AG08396 (cell line): ENCODE data around the gene ROR2.
A peak's percentile ranks its signal among the peaks of the same experiment; 100 is the strongest.

Experiments used
- DNase-seq: peaks from one replicate; pipeline ENCODE4 v3.0.0; 2012; ENCODE audit warnings: low spot score, mixed read lengths

ROR2 gene

DNA sequence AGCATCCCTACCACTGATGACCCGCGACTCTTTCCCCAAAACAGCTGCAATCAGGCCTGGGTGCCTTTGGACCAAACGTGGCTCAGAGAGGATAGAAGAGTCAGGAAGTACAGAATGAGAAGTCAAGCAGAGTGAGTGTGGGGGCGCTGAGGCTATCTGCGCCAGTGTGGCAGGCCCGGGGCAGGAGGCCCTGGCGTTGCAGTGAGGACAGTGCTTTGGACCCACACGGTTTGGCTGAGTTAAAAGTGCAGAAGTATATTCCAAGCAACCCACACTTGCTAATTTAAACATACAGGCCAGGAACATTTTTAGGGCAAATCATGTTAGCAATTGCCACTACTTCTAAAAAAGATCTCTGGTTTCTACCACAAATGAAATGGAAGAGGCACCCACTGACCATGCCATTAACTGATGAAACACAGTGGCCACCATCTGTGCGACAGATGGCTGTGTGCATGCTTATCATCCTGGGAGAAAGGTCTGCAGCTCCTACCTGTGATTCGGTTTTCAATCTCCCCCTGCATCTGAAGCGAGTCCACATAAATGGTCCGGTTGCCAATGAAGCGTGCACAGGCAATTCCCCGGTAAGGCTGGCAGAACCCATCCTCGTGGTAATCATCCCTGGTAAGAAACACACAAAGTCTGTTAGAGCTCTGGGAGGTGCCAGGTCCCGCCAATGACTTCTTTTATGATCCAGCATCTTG lies 213.0 kb downstream of the ROR2 start:
- DNase-seq: no peak

DNA sequence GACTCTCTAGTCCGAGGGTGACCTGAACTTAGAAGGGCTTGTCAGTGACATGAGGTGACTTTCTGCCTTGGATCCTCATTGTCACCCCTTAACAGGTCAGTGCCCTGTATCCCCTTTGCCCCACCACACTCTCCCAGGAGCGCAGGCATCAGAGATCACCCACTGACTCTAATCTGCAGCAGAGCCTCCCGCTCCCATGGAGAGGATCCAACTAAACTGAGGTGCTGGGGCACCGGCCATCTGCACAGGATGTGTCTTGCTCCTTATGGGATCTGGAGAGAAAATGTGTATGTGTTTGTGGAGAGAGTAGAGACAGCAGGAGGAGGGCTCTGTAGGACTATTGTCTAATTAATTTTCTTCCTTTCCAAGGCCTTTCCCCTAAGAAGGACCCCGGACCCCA lies 213.7 kb downstream of the ROR2 start:
- DNase-seq: no peak

DNA sequence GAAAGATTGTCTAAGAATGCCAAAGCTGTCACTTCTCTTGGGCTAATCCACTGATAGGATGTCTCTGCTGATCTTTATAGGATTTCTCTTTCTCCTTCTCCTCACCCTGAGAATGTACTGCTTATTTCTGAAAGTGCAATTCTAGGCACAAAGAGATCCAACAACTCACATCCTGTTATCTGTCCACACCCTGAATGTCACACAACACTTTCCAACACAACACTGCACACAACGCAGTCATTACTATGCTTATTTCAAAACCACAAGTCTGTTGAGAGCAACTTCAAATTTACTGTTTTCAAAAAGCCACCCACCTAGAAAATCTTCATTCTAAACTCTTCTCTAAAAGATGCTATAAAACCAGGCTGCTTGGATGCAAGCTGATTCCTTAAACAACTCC lies 215.0 kb downstream of the ROR2 start:
- DNase-seq: no peak

DNA sequence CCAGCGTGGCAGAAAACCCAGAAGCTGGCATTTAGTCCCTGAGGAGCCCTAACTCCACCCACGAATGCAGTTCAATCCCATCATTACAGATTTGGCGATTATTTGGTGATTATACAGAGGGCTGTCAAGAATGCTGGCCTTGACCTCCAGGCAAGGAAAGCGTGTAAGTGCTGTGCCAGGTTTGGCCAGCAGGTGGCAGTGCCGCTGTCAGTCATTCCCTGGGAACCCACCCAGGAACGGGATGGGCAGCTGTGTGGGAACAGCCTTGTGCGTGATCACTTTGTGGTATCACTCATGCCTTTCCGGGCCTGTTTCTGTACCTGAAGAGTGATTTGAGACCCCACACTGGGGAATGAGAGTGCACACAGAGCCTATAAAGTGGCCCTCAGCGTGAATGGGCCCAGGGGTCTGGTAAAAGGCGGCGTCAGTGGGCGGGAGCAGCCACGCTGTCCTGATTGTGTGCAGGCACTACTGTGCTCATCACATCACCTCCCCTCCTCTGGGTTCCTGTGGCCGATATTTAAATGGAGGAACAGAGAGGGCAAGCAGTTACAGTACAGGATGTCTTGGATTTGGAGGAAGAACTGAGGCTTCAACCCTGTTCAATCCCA lies 215.6 kb downstream of the ROR2 start:
- DNase-seq: peak; percentile 87

DNA sequence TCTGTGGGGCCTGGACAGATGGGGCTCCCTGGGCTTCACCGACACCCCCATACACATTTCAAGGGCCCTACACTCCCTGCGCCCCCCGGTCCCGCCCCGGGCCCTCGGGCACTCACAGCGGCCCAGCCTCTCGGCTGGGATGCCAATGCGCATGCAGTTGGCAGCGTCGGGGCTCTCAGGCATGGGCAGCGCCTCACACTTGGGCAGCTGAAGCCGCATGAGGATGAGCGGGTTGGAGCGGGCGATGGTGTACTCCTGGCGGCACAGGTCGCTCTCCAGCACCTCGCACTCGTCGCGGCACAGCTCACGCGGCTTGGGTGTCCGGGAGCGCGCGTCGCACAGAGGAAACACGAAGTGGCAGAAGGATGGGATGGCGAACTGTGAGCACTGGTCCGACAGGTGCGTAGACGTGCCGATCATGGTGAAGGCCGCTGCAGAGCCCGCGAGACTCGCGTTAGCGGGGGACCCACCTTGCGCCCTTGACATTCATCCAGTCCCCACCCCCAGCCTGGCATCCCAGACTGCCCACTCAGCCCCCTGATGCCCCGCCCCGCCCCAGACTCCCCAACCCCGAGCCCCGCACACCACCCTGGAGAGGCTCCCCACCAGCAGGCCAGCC lies 216.9 kb downstream of the ROR2 start:
- no peak for DNase-seq

DNA sequence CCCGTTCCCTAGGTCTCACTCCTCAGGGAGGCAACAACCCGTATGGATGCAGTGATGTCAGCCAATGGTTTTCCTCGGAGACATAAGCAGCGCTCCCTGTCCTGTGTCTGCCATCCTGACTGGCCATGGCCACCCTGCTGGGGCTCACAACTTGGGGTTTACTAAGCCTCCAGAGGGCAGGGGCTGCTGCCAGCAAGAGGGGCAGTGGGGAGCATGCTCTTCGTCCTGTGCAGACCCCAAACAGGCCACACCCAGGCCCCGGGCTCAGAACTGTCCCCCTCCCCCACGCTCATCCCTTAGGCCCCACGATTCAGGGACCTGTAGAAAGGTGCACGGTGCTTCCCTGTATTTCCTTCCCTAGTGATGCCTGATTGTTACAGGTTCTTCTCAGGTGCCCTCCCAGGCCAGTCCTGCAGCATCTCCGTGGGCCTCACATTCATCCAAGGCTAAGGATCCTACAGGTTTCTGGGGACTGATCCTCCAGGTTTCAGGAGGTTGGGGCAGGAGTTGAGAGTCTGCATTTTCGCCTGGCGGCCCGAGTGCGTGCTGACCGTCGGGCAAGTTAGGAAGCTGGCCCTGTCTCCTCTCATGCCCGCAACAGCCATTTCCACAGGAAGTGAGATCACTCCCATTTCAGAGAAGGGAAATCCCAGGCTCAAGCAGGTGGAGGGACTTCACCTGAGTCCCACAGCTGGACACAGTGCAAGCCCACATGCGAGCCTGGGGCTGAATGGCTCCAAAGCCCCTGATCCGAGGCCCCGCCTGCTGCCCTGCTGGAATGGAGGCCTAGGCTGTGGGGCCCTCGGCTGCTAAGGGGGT lies 217.6 kb downstream of the ROR2 start:
- DNase-seq: no peak

DNA sequence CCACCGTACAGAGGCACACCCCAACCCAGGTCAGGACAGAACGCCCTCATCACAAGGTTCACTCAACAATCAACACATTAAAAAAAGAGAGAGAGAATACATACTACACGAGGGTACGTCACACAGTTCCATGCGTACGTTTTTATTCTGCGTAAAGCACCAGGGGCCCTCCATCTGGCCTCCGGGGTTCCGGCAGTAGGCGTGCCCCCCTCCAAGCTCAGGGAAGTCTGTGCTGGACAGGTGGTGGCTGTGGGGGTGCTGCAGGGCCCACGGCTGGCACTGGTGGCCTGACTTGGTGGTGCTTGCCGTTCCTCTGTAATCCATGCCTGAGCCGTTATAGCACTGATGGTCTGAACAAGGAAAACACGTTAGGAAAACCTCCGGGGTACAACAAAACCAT lies 219.2 kb downstream of the ROR2 start:
- DNase-seq: no peak

DNA sequence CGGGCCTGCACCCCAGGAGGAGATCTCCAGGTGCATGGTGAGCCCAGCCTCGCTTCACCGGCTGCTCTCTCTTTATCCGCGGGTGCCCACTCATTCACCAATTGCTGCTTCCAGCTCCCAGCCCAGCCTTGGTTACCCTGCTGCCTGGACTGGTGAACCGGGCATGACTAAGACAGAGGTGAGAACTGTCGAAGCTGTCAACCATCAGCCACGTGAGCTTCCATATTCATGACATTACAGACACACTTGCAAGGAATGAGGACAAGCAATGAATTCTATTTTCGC lies 220.5 kb downstream of the ROR2 start:
- DNase-seq: no peak

DNA sequence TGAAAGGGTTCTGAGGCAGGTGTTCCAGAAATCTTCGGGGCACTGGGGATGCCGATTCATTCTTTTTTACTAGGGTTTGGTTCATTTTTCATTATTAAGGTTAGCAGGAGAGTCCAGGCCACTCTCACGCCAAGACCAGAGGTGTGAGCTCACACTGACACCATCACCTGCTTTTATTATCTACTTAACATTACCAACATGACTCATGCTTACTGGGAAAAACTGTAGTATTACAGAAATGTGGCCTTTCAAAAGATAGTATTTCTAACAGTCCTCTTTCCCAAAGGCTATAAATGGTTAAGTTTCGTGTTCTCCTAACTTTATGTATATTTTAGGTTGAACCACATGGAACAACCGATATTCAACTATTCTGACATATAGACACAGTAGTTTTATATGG lies 222.1 kb downstream of the ROR2 start:
- DNase-seq: no peak

DNA sequence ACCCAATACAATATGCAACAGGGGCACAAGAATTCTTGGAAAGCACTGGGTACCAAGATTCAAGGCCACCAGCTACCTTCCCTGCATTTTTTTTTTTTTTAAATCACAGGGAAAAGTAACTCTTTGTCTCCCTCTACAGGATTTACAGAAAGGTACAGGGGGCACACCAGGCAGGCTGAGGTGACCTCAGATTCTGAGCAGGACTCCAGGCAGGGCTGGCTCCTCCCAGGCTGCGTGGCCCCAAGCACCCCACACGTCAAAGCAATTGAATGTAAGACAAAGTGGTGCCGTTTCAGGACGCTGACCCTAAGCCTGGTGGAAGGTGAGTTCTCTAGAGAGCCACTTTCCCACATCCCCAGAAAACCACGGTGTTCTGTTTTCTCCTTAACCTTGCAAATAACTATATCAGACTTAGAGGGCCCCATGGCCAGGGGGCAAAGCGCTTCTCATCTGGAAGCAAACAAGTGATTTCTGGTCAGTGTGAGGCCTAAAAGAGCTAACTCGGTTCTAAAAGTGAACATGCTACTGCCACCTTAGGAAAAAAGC lies 222.6 kb downstream of the ROR2 start:
- DNase-seq: peak; percentile 87

DNA sequence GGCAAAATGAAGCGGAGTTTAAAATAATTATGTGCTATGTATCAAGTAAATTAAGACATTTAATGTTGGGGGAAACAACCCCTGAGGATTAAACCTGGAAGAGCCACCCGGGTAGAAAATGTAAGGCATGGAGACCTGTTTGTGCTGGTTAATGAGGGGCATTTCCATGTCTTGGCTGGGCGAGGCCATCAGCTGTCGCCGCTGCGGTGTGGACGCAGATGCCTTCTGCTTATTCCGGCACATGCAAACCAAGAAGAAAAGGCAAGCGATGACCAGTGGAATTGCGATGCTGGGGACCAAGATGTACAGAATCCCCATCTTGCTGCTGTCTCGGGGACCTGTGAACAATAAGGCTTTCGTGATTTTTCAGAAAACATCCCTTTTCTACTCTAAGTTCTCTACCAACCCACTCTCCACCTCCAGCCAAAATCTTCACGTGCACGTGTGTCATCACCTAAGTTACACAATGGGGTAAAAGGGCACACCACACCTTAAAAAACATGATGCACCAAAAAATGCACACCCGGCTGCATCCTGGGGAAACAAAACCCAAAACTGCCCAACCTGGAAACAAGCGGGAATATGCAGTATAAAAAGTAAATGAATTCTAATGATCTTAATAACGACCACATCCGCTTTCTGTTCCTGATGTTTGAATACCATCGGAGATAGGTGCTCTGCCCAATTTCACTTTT lies 223.5 kb downstream of the ROR2 start:
- no peak for DNase-seq

DNA sequence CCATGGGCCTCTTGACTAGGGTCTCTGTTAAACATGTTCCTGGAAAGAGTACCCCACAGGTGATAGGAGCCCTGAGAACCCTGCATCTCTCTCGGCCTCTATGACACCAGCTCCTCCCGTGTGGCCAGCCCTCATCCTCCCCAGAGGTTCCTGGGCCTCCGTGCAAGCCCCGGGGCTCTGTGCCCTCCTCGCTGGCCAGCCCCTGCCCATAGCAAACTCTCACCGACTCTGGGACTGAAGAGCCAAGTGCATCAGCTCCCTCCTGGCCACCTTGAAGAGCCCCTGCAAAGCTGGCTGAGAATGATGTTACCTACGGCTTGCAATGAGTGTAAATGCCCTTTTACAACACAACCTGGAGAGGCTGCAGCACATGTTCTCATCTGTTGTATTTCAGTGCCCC lies 224.4 kb downstream of the ROR2 start:
- no peak for DNase-seq

DNA sequence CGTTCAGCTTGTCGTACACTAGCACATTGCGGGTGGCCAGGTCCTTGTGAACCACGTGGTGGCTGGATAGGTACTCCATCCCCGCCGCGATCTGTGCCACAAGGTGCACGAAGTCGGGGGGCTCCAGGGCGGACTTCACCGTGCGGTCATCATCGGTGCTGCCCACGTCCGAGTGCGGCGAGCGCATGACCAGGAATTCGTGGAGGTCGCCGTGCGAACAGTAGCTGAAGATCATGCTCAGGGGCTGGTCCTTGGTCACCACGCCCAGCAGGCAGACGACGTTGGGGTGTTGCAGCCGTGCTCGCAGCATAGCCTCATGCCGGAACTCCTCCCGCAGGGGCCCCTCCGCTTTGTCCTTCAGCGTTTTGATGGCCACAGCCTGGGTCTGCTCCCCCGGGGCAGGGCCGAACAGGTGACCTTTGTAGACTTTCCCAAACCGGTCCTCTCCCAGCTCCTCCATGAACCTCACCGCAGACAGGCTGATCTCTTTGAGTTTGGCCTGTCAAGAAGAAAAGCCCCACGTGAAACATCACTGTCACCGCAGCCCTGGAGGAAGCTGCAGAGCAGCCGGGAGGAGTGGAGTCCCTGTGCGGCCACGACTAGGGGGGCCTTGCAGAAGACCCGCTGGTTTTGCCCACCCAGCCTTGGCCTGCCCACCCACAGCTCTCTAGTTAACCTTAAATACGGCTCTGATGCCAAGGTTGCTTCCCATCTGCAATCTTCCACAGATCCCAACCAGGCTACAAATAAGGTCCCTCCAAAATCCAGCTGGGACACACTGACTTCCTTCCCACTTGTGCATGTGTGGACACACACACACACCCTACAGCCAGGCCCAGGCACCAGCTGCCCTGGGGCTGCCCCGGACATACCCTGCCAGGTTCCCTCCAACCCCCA lies 225.2 kb downstream of the ROR2 start:
- DNase-seq: no peak

DNA sequence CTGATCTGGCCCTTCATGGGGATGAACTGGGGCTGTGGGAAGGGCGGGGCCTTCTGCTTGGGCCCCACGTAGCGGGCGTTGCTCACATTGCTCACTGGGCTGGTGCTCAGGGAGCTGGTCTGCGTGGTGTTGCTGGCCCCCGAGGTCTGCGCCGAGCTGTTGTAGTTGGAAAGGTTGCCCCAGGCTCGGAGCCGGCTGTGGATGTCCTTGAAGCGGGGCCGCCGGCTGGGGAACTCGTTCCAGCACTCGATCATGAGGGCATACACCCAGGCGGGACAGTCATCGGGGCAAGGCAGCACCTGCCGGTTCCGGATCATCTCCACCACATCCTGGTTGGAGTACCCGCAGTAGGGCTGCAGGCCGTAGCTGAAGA lies 226.0 kb downstream of the ROR2 start:
- no peak for DNase-seq

DNA sequence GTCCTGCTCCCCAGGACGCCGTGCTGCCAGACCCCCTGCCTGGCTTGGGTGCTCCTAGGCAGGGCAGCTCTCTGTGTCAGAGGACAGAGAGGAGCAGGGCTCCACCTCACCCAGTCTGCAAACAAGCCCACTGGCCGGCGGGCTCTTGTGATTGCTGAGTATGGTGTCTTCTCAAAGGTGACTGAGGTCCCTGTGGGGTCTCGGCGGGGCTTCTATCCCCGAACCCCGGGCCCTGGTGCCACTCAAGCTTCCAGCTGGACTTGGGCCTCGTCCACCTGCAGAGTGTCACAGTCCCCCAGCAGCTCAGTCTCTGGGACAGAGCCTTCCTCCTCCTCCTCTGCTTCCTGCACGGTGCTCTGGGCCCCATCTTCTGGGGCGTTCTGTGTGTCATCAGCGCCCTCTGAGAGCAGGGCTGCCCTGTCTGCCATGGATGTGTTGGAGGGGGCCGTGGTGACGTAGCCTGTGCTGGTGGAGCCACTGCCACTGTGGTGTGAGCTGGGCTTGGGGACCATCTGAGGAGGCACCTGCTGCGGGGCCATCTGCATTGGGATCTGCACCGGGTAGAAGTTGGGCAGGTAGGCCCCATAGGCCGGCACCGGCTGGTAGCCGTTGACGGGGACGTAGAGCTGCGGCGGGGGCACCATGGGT lies 226.5 kb downstream of the ROR2 start:
- DNase-seq: no peak

DNA sequence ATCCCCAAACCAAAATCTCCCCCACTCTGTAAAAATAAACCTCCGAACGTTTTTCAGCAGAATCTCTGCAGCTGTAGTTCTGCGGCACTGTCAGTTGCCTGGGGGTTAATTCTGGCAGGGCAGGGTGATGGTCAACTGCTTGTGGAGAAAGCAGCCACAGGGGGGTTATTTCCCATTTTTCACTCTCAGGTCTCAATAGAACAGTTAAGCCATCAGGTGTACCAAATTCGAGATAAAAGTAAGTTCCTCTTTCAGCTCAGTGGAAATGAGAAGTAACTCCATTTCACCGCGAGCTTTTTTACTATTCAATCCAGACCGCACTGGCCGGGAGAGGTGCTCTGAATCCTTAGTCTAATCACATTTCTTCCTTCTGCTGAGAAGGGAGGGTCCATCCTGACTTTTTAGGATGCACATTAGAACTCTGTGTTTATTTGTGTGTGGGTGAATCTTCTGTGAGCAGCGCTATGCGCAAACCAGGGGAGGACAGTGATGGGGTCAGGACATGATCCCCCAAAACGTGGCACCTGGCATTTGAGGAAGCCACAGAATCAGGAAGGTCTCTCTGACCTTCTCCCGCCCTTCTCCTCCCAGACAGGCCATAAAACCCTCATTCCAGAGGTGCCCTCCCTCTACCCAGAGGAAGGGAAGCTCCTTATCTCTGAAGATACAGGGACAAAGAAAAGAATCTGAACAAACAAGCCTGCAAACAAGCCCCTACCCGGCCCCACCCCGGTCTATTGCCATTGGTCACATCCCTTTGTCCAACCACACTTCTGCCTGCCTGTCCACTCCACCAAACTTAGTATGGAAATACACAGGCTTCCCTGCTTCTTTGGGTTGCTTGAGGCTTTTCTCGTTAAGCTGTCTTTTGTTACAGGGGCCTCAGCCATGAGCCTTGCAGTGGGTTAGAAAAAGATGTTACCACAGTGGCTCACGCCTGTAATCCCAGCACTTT lies 229.0 kb downstream of the ROR2 start:
- DNase-seq: no peak

DNA sequence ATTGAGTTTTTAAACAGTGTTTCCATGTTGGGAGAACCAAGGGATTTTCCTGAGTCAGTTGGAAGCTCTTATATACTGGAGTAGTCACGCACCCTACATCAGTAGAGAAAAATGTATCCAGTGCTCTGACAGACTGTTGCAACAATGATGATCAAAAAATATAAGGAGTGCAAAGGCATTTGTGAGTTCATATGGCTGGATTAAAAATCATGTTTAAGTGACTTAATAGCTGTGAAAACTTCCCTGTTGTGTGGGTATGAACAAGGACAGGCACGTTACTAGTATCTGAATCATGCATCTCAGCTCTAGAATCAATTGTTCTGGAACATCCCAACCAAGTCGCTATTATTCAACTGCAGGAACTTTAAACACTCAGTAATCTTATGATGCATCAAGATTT lies 229.7 kb downstream of the ROR2 start:
- no peak for DNase-seq

DNA sequence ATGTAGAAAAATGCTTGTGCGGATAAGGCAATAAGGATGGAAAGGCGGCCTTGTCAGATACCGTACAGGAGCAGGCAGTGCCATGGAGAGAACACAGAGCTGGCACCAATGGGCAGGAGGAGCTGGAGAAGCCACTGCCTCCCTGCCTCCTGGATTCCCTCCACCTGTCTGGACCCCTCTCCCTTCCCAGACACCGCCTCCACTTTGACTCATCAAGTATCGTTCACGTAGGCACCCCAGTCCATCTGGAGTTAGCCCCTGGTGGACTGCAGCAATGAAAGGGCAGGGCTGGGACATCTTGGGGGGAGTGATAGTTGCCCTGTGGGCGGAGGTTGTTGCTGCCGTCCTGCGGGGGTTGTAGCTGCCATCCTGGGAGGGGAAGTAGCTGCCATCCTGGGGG lies 232.0 kb downstream of the ROR2 start:
- no peak for DNase-seq

DNA sequence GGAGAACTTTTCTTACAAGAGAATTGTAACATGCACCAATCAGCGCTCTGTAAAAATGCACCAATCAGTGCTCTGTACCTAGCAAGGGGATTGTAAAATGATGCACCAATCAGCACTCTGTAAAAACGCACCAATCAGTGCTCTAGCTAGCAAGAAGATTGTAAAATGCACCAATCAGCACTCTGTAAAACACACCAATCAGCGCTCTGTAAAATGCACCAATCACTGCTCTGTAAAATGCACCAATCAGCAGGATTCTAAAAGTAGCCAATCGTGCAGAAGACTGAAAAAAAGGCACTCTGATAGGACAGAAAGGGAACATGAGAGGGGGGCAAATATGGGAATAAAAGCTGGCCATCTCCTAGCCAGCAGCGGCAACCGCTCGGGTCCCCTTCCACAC lies 233.2 kb downstream of the ROR2 start:
- no peak for DNase-seq

DNA sequence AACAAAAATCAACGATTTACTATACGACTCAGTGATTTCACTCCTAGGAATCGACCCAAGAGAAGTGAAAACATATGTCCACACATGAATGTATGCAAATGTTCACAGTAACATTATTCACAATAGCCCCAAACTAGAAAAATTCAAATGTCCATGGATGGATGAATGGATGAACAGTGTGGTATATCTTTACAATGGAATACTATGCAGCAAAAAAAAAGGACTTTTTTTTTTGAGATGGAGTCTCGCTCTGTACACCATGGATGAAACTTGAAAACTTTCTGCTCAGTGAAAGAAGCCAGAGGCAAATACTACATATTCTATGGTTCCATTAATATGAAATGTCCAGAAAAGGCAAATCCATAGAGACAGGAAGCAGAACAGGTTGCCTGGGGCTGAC lies 233.8 kb downstream of the ROR2 start:
- no peak for DNase-seq
